NOMO-1 treated with dmso at 0.1 percent for 144 hours (cell line): ENCODE results near the gene VCL.
A peak's percentile ranks its signal among the peaks of the same experiment; 100 is the strongest.
"Not testable (repeated sequence)": the region's sequence is repeated elsewhere in the genome, so short reads cannot be mapped to it uniquely, and the experiment has no call there.

Experiments
- DNase-seq: peaks from one replicate; lab custom pipeline; 2025; ENCODE audit not compliant: unreplicated experiment; lab: John Stamatoyannopoulos, UW

VCL gene

GRCh38 chr10:74140553-74140952 is 142.6 kb downstream of the VCL start:
- no peak for DNase-seq

DNA sequence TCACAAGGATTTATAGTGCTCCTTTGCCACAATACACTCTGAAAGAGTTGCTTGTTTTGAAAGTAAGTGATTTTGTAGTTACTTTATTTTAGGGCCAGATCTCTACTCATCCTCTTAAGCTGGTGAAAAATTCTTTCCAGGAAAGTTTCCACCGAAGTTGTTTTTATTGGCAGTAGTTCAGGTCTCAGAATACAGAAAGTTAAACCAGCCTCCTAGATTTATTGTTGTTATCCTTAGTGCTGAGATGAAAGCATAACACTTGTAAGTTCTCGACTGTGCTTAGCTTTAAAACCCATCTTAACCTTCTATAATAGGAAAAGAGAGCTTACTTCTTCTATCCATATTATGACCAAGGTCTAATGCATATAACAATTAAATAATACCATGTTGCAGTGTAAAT is 147.2 kb downstream of the VCL start:
- no peak for DNase-seq

DNA sequence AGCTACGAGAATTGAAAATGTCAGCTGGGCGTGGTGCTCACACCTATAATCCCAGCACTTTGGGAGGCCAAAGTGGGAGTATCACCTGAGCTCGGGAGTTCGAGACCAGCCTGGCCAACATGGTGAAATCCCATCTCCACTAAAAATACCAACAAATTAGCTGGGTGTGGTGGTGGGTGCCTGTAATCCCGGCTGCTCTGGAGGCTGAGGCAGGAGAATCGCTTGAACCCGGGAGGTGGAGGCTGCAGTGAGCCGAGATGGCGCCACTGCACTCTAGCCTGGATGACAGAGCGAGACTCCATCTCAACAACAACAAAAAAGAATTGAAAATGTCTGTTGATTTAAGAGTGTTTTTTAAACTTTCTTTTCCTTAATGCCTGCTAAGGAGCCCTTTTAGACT is 149.1 kb downstream of the VCL start:
- DNase-seq = not testable (repeated sequence)

DNA sequence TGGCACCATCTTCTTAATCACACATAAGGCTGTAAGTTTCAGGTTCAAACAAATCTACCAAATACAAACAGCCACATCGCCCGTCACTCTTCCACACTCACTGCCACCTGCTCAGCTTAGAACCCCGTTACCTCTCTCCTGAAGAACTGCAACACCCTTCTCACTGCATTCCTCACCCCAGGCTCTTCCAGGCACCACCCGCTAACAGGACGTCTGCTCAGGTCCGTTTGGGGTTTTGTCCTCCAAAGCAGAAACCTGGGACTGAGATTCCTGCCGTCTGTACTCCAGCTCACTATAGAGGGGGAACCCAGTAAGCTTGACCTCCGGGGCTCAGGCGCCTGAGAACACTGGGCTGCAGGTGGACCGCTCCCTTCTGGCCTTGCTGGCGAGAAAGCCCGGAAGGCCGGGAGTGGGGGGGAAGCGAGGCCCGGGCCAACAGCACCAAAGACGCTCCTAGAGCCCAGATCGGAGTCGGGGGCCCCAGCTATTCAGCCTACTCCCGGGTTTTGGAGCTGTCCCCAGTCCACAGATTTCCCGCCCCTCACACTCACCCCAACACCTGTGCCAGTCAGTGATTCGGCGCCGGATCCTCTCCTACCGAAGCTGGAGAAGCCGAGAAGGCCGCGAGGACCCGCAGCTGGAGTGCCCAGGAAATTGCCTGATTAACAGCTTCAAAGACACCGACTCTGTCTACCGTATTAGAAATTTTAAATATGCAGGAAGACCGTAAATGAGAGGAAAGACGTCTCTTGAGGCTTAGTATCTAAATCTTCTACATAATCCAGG is 152.5 kb downstream of the VCL start, which contains the start of gene AP3M1:
TSS of gene AP3M1 (minus strand) at position 625 of the 786 bp plus-strand sequence. CDS start 12,449 bp downstream, outside the sequence.
- peak; percentile 74 for DNase-seq

GRCh38 chr10:74150990-74151878 is 153.3 kb downstream of the VCL start, which contains the start of gene ADK:
Gene ADK, plus strand, starts transcription at chr10:74151221. Its CDS starts 58 bp downstream, at chr10:74151279.
- DNase-seq = peak; percentile 96

DNA sequence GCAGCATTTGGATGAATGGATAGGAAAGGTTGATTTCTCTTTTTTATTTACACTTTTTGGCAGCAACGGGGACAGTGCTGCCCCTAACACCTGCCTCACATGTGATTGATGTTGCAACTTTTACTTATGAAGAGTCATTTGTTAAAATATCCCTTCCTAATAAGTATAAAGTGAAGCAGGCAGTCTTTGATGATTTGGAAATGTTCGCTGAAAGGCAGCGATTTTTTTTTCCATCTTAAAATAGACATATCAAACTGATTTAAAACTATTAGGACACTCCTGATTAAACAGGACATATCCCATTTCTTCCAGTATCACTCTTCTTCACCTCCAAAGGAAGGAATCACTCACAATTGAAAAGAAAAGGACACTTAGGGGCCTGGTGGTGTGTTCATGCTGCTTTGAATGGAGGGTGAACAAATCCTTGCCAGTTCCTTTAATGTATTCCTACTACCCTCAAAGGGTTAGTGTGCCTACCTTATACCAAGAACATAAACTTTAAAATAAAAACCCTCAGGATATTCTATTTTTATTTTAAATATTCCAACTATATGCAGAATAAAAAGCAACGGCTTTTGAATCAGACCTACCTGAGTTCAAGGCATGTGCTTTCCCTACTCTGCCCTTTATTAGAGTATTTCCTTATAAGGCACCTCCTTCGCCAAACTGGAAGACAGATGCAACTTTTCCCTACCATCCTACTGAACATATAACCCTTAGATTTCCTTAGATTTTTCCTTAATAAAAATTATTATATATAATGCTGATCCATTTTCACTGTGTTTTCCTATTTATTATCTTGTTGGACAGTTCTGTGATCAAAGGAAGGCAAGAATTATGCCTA is 154.2 kb downstream of the VCL start:
- DNase-seq = no peak

- DNase-seq = no peak
Observed at GRCh38 chr10:74153123-74153522, 155.2 kb downstream of the VCL start.

DNA sequence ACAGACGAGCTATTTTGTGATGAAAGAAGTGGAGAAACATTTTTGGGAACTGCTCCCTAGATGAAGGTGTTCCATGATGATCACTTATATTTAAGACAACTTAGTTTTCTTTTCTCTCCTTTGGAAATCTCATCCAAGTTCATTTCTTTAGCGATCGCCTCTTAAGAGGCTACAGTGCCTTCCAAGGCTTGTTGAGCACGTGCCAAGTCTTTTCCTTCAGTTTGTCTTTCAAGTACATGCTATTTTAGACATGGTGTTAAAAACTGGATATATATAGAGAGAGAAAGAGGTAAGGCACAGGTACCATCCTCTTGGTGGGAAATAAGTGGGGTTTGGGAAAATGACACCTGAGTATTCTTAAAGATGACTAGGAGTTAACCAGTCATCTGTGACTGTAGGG is 155.8 kb downstream of the VCL start:
- DNase-seq = no peak

GRCh38 chr10:74156919-74157289 is 159.0 kb downstream of the VCL start:
- no peak for DNase-seq

GRCh38 chr10:74160013-74160412 is 162.1 kb downstream of the VCL start:
- DNase-seq = no peak

- DNase-seq = no peak
Observed at GRCh38 chr10:74163319-74164068, 165.6 kb downstream of the VCL start.

GRCh38 chr10:74164716-74165529 is 167.0 kb downstream of the VCL start:
- DNase-seq = no peak

- no peak for DNase-seq
Observed at GRCh38 chr10:74165530-74165901, 167.6 kb downstream of the VCL start.

- no peak for DNase-seq
Observed at GRCh38 chr10:74167443-74167842, 169.5 kb downstream of the VCL start.
